Mononuclear cell (primary cell): ENCODE data around the gene FOLR2. TPM values are rescaled to one million over a fixed set of nuclear protein-coding genes. Genes with fewer than 3 reads are reported as not detected.
"Not testable (repeated sequence)": the region's sequence is repeated elsewhere in the genome, so short reads cannot be mapped to it uniquely, and the experiment has no call there.

Source experiments
- H3K27me3 ChIP-seq: 2 replicates; pipeline ENCODE4 v1.6.0; 2011; ENCODE audit warnings: low read length, control low read depth; ENCODE audit not compliant: insufficient read depth
- H3K4me1 ChIP-seq: 2 replicates; pipeline ENCODE4 v1.5.1; 2011; ENCODE audit warnings: mild to moderate bottlenecking, low read length, control low read depth; ENCODE audit not compliant: insufficient read depth
- H3K4me3 ChIP-seq: 2 replicates; pipeline ENCODE4 v1.5.1; 2011; ENCODE audit warnings: mild to moderate bottlenecking, low read length, moderate library complexity
- H3K9me3 ChIP-seq: 2 replicates; pipeline ENCODE4 v1.5.1; 2011; ENCODE audit warnings: low read depth, mild to moderate bottlenecking, control low read depth, low read length
- total RNA-seq: library from RNA; depleted of rRNA; stranded (reverse); fragments of >200 nt; gene quantifications from one replicate; pipeline ENCODE4 v1.2.3, GENCODE V29; 2012

Gene FOLR2
- total RNA-seq, 1 donor: 3.3 TPM

DNA sequence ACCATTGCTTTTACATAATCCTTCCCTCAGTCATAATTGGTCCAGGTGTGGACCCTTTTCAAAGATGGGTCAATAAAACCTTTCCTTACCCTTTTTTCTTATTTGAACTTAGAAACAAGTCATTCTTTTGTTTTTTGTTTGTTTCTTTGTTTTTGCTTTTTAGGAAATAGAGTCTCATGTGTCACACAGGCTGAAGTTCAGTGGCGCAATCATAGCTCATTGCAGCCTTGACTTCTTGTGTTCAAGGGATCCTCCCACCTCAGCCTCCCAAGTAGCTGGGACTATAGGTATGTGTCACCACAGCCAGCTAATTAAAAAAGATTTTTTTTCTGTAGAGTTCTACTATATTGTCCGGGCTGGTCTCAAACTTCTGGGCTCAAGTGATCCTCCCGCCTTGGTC is 36.8 kb downstream of the FOLR2 start:
- Histone ChIP-seq H3K9me3 (no peaks in the 10 kb centered on the region), H3K27me3 (peaks cover 5% of the 10 kb centered on the region), H3K4me3 (no peak overlapping the region), H3K4me1 (no peaks in the 10 kb centered on the region)

DNA sequence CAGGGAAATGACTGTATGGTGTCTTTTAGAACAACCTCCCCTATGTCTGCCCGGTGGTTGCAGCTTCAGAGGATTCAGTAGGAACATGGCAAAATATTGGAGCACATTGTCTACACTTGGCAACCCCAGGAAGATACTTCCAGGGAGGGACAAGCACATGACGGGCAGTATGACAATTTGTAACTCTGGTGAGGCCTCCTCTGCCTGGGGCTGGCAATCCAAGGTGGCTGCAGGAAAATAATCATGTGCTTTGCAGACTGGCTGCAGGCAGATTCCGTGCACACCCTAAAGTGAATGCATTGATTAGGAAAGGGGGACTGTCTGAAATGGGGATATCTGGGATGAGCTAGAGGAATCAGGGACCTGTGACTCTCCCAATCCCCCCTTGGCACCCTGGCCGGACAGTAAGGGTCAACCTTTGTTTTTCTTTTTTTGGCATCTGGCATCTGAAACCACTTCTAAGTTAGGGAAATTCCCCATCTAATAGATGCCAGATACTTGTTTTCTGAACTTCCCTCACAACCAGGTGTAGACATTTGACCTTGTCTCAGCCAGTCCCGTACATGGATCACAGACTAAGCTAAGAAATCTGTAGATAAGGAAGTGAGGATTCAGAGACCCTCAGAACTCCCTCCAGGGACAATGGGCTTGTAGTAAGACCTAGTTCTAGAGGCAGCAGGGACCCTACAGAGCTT is 37.9 kb downstream of the FOLR2 start:
- Histone ChIP-seq H3K9me3 (no peaks in the 10 kb centered on the region), H3K4me1 (no peaks in the 10 kb centered on the region), H3K27me3 (peaks cover 3% of the 10 kb centered on the region), H3K4me3 (no peak overlapping the region)

DNA sequence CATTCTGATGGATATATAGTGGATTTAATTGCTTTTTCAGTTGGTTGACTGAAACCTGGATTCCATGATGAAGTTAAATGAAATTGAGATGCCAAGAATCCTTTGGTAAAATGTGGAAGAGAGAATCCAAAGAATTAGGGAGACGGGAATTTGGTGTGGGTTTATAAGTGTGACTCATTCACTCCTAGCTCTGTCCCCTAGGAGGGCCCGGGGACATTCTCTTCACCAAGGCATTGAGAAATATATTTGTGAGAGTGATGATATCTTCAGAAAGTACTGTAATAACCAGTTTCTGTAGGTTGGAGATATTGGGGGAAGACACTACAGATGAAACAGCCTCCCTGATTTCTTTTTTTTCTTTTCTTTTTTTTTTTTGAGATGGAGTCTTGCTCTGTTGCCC is 41.0 kb downstream of the FOLR2 start:
- Histone ChIP-seq H3K9me3 (no peaks in the 10 kb centered on the region), H3K4me3 (no peak overlapping the region), H3K4me1 (no peaks in the 10 kb centered on the region), H3K27me3 (peaks cover 5% of the 10 kb centered on the region)

DNA sequence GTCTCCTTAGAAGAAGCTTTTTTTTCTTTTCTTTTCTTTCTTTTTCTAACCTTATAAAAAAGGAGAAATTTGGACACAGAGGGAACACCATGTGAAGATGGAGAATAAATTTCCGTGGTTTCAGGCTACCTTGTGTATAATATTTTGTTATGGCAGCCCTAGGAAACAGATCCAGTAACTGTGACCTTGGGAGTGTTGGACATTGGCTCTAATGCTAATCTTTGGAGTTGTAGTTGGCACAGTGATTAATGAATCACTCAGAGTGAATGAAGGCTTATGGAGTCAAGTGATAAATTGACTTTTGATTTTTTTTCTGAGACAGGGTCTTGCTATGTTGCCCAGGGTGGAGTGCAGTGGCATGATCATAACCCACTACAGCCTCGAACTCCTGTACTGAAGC is 42.9 kb downstream of the FOLR2 start:
- H3K4me1 ChIP-seq: peaks cover 10% of the 10 kb centered on the region
- peaks cover 2% of the 10 kb centered on the region for H3K27me3 ChIP-seq
- no peaks in the 10 kb centered on the region for H3K9me3 ChIP-seq

DNA sequence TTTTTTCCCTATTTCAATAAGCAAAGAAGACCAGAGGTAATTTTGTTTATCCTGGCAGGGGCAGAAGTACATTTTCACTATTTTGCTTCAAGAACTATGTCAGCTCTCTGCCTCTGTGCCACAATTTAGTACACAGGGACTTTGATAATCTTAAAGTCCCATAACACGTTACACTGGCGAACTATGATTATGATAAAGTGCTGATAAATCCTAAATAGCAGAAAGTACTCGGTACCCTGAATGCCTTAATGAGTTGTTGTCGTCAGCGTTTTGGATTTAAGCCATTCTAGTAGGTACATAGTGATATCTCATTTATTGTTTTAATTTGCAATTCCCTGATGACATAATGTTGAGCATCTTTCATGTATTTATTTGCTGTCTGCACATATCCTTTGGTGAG is 44.0 kb downstream of the FOLR2 start:
- Histone ChIP-seq H3K27me3 (peaks cover 2% of the 10 kb centered on the region), H3K4me3 (no peak overlapping the region), H3K9me3 (no peaks in the 10 kb centered on the region), H3K4me1 (peaks cover 10% of the 10 kb centered on the region)

More for the DNA sequence above, 42.9 kb downstream of the FOLR2 start:
- no peak overlapping the region for H3K4me3 ChIP-seq

DNA sequence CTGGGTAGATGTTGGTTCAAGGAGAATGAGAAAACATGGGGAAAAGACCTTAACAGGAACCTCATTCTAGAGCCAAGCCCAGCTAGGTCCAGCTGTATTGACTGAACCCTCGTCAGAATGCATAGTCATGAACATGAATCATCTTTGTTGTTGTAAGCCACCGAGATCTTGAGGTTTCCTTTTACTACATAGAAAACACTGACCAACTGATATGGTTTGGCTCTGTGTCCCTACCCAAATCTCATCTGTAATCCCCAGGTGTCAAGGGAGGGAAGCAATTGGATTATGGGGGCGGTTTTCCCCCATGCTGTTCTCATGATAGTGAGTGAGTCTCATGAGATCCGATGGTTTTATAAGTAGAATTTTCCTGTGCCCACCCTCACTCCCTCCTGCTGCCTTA is 46.8 kb downstream of the FOLR2 start:
- H3K9me3 ChIP-seq: no peaks in the 10 kb centered on the region
- H3K27me3 ChIP-seq: peaks cover 2% of the 10 kb centered on the region
- peaks cover 10% of the 10 kb centered on the region for H3K4me1 ChIP-seq
- no peak overlapping the region for H3K4me3 ChIP-seq

DNA sequence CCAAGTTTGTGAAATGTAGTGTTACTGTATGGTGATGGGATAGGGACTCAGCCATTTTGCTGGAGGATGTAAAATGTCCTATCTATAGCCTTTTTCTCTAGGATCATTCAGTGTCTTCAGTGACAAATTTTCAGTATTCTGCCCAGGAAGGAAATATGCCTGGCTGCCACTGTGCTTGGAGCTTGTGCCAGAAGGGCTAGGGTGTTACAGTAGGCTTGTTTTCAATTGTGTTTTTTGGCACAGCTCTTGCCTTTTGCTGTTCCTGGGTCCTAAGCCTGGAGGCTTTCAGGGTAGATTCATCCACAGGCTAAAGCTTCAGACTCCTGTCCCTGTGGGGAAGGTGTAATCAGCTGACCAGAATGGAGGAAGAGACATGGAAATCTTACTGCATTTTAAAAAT is 49.4 kb downstream of the FOLR2 start:
- no peak overlapping the region for H3K4me3 ChIP-seq
- H3K9me3 ChIP-seq: no peaks in the 10 kb centered on the region
- no peaks in the 10 kb centered on the region for H3K27me3 ChIP-seq
- H3K4me1 ChIP-seq: peaks cover 21% of the 10 kb centered on the region

DNA sequence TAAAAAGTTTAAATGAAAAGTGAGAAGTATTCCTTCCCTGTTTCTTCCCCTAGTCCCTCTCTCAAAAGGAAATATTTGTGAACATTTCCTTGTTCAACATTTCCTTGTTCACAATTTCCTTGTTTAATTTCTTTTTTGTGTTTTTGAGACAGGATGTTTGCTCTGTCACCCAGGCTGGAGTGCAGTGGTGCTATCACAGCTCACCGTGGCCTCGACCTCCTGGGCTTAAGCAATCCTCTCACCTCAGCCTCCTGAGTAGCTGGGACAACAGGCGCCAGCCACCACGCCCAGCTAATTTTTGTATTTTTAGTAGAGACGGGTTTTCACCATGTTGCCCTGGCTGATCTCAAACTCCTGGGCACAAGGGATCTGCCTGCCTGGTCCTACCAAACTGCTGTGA is 50.4 kb downstream of the FOLR2 start:
- not testable (repeated sequence) for H3K9me3 ChIP-seq, H3K27me3 ChIP-seq, H3K4me3 ChIP-seq
- H3K4me1 ChIP-seq: peaks cover 21% of the 10 kb centered on the region

DNA sequence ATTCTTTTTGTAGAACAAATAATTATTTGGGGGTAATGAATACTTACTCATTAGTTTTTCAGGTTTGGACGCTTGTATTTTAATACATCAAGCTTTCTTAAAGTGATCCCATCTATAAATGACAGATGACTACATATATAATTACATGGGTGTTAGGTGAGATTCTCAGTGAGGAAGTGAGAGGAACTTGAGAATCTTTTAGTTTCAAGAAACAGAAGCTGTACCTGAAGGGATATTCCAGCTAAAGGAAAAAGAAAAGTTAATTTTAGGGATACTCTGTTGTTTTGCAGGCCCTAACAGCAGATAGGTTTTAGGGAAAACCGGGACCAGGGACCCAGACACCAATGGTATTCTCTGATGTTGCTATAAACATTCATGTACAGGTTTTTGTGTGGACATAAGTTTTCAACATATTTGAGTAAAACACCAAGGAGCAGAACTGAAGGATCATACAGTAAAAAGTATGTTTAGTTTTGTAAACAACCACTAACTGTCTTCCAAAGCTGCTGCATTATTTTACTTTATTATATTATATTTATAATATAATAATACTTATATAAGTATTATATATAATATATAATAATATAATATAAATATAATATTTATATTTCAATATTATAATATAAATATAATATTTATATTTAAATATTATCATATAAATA is 51.5 kb downstream of the FOLR2 start:
- Histone ChIP-seq H3K27me3 (no peaks in the 10 kb centered on the region), H3K4me3 (no peak overlapping the region), H3K9me3 (no peaks in the 10 kb centered on the region)

More for the DNA sequence above, 51.5 kb downstream of the FOLR2 start:
- peaks cover 22% of the 10 kb centered on the region for H3K4me1 ChIP-seq

Other genes starting within 250 kb of the FOLR2 start
- gene IL18BP, start 217.9 kb upstream of the FOLR2 start, total RNA-seq: 9.6 TPM
- 125 TPM for gene NUMA1, start 136.3 kb upstream of the FOLR2 start, total RNA-seq
- 0.63 TPM for gene LRRC51, start 135.9 kb upstream of the FOLR2 start, total RNA-seq
- gene LAMTOR1, start 113.5 kb upstream of the FOLR2 start, total RNA-seq: 88.5 TPM
- gene TOMT, start 110.9 kb upstream of the FOLR2 start, total RNA-seq: not detected
- gene ANAPC15, start 104.1 kb upstream of the FOLR2 start, total RNA-seq: 30.2 TPM
- 1.3 TPM for gene FOLR3, start 81.1 kb upstream of the FOLR2 start, total RNA-seq
- gene FOLR1, start 24.7 kb upstream of the FOLR2 start, total RNA-seq: not detected
- gene INPPL1, start 8.0 kb downstream of the FOLR2 start, total RNA-seq: 49.2 TPM
- not detected for gene PHOX2A, start 27.4 kb downstream of the FOLR2 start, total RNA-seq
- 16.9 TPM for gene CLPB, start 217.7 kb downstream of the FOLR2 start, total RNA-seq